AG09319 (cell line): Measurements from ENCODE around the gene TCP11L2.

Experiments used
- DNase-seq: peaks from one replicate; pipeline ENCODE4 v3.0.0-alpha.2; 2010; ENCODE audit warnings: low read depth; ENCODE audit errors: extremely low read depth
- TF ChIP-seq, protein P1 (sequence below): IDR thresholded peaks from 2 replicates; pipeline ENCODE4 v1.5.1; 2011; ENCODE audit warnings: low read depth, mild to moderate bottlenecking, inconsistent platforms, low read length, moderate library complexity

The TCP11L2 gene

DNA sequence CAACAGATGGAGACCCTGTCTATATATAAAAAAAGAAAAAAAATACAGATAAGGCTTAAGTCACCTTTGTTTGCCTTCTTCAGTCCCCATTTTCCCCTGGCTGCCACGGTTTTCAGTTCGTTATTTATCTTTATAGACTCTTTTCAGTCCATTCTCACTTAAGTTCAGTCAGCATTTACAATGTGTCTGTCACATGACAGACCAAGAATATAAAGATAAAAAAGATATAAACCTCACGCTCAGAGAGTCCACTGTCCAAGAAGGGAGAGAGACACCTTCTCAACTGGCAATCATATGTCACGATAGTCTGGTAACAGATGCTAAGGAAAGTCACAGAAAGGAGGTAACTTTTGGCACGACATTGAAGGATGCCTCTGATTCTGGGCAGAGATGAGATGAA lies 41.6 kb downstream of the TCP11L2 start:
- TF ChIP-seq, protein P1, sequence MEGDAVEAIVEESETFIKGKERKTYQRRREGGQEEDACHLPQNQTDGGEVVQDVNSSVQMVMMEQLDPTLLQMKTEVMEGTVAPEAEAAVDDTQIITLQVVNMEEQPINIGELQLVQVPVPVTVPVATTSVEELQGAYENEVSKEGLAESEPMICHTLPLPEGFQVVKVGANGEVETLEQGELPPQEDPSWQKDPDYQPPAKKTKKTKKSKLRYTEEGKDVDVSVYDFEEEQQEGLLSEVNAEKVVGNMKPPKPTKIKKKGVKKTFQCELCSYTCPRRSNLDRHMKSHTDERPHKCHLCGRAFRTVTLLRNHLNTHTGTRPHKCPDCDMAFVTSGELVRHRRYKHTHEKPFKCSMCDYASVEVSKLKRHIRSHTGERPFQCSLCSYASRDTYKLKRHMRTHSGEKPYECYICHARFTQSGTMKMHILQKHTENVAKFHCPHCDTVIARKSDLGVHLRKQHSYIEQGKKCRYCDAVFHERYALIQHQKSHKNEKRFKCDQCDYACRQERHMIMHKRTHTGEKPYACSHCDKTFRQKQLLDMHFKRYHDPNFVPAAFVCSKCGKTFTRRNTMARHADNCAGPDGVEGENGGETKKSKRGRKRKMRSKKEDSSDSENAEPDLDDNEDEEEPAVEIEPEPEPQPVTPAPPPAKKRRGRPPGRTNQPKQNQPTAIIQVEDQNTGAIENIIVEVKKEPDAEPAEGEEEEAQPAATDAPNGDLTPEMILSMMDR, result no peak
- DNase-seq, result no peak

DNA sequence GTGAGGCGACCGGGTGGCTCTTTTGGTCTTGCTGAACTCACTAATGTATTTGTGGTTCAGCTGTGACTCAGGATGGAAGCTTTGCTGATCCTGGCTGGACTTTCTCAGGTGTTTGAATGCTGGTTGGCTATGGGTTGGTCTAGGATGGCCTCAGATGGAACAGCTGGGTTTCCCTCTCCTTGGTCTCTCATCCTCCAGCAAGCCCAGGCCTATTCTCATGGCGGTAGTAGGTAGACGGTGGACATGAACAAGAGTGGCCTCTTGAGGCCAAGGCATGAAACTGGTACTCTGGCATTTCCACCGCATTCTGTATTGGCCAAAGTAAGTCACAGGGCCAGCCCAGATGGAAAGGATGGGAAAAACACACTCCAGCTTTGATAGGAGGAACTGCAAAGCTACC lies 43.2 kb downstream of the TCP11L2 start:
- no peak for DNase-seq
- TF ChIP-seq, protein P1, result peak; percentile 32

DNA sequence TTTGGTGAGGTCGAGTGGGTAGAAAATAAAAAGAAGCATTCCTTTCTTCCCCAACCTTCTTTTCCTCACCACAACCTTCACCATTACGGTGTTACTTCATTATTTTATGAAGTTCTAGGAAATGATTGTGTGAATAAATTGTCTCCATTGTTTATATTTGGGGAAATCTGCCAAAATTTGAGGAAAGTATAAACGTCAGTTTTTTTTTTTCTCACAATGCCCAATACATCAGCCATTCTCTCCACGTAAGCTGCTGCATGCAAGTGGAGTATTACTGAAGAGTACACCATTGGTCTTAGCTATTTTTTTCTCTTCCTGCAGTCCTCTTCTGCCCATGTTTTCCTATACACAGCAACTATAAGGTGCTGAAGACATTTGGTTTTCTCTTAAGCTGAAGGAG lies 45.9 kb downstream of the TCP11L2 start:
- DNase-seq, result no peak
- TF ChIP-seq, protein P1, result no peak

DNA sequence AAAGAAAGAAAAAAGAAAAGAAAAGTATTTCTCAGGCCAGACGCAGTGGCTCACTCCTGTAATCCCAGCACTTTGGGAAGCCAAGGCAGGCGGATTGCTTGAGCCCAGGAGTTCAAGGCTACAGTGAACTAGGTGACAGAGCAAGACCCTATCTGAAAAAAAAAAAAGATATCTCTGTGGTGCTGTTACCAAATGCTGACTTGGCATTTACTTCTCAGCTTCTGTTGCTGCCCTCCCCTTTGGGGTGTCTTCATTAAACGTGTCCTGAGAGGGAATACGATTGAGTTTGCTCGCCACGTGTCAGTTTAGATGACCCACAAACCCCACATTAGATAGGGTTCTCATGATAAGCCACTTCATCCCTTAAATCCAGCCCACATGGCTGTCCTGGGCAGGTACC lies 50.6 kb downstream of the TCP11L2 start:
- no peak for DNase-seq
- TF ChIP-seq, protein P1, result no peak

DNA sequence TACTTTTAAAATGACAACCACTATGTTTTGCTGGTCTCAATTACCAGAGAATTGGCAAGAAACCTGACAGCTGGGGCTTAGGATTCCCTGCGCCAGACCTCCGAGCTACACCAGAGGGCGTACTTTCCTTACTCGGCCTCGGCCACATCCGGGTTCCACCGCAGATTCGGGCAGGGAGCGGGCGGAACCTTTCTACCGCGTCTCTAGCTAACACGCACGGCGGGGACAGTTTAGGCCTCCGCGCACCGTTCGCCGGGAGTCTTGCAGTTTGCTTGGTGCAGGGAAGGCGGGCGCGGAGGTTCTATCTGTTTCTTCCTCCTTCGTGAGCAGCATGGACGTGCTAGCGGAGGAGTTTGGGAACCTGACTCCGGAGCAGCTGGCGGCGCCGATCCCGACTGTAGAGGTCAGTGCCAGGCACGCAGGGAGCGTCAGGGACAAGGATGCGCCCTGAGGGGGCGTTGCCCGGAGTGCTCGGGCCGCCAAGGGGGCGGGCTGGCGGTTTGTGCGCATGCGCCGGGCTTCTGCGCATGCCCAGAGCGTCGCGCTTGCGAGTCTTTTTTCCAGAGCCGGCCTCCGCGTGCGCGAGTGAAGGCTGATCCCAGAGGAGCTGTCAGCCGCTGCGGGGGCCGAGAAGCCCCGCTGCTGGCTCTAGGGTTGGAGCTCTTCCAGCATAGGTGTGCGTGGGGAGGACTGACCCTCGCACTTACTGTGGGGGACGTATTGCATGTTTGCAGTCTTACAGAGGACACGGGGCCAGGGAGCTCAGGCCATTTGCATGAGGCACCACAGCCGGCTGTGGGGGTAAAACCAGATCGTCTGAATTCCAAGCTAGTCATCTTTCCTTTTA lies 55.2 kb downstream of the TCP11L2 start, which contains the start of gene POLR3B:
Gene POLR3B (plus strand): TSS at position 200 of the 847 bp plus-strand sequence. CDS start 132 bp downstream, at position 332.
- TF ChIP-seq, protein P1, result peak; percentile 96

DNA sequence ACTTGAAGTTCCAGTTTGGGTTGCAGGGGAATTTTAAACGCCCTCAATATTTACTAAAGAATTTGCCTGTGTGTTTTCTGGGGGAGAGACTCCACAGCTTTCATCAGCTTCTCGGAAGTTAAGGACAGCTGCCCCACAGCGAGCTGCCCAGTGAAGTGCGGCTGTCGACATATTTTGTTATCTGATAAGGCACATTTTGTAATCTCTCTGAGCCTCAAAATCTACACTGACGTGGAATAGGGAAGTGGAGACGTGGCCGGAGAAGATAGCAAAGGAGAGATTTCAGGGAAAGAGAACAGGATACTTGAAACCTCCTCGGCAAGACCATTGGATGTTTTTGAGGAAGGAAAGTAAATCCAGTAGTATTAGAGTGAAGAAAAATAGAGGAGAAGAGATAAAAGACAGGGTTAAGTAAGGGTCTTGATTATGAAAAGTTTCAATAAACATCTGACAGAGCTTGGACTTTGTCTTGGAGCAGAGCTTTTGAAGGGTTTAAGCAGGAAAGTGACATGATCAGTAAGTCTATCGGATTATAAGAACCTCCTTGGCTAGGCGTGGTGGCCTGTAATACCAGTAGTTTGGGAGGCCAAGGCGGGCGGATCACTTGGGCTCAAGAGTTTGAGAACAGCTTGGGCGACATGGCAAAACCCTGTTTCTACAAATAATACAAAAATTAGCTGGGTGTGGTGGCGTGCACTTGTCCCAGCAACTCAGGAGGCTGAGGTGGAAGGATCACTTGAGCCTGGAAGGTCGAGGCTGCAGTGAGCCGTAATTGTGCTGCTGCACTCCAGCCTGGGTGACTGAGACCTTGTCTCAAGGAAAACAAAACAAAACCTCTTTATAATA lies 56.1 kb downstream of the TCP11L2 start:
- DNase-seq, result no peak
- TF ChIP-seq, protein P1, result no peak

More for the DNA sequence above, 55.2 kb downstream of the TCP11L2 start, which contains the start of gene POLR3B:
- peak; percentile 92 for DNase-seq
